ENCODE measurements around the gene HAPLN1.

DNA sequence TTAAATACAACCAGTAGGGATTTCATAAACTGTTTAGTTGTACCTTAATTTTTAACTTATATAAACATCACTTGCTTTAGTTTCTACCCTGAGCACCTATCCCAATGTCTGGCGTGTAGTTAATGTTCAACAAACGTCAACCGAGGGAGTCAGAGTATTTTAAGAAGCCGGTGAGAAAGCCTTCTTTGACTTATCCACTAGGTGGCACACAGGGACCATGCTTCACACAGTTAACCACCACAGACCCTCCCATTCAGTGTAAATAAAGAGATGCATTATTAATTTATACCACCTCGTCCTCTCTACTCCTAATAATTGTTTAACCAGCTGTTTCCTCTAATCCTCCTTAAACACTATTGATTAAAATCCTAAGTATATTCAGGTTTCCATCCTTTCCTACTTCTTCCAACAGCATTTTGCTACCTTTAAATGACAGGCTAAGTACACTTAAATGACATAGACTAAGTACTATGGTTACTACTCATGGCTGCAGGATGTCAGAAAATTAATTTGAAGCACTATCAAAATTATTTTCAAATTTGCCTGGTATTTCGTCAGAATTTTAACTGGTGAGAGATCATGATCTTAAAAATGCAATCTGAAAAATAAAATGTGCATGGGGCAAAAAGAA, 2.3 kb downstream of the HAPLN1 start:
- TF ChIP-seq, protein P1, sequence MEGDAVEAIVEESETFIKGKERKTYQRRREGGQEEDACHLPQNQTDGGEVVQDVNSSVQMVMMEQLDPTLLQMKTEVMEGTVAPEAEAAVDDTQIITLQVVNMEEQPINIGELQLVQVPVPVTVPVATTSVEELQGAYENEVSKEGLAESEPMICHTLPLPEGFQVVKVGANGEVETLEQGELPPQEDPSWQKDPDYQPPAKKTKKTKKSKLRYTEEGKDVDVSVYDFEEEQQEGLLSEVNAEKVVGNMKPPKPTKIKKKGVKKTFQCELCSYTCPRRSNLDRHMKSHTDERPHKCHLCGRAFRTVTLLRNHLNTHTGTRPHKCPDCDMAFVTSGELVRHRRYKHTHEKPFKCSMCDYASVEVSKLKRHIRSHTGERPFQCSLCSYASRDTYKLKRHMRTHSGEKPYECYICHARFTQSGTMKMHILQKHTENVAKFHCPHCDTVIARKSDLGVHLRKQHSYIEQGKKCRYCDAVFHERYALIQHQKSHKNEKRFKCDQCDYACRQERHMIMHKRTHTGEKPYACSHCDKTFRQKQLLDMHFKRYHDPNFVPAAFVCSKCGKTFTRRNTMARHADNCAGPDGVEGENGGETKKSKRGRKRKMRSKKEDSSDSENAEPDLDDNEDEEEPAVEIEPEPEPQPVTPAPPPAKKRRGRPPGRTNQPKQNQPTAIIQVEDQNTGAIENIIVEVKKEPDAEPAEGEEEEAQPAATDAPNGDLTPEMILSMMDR (IDR thresholded peaks at IDR 0.05) = peak; percentile 56 to 65 (median 62)
- TF ChIP-seq POLR2A (IDR thresholded peaks at IDR 0.05) = no peak
